GM12874 (cell line): ENCODE measurements around the gene AMZ1.

ENCODE experiments used
- TF ChIP-seq, protein P1 (sequence below): IDR thresholded peaks from 2 replicates; pipeline ENCODE4 v1.5.1; 2011; ENCODE audit warnings: low read depth, mild to moderate bottlenecking, control low read depth, low read length, moderate library complexity; ENCODE audit not compliant: insufficient read depth

Gene AMZ1

DNA sequence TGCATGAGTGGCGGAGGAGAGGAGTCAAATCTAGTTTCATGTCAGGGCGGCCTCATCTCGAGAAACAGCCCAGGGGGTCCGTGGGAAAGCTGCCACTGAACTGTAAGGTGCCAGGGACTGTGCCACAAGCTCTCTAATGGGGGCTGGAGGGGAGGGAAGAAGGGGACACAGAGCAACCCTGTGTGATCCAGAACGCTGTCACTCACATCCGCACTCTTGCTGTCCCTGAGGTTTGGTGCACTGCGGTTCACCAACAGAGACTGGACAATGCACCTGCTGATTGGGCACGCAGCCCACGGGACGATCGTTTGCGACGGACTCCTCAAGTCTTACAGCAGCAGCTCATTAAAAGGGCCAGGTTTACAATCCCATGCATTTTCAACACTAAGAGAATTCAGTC, 47.7 kb downstream of the AMZ1 start:
- TF ChIP-seq, protein P1, sequence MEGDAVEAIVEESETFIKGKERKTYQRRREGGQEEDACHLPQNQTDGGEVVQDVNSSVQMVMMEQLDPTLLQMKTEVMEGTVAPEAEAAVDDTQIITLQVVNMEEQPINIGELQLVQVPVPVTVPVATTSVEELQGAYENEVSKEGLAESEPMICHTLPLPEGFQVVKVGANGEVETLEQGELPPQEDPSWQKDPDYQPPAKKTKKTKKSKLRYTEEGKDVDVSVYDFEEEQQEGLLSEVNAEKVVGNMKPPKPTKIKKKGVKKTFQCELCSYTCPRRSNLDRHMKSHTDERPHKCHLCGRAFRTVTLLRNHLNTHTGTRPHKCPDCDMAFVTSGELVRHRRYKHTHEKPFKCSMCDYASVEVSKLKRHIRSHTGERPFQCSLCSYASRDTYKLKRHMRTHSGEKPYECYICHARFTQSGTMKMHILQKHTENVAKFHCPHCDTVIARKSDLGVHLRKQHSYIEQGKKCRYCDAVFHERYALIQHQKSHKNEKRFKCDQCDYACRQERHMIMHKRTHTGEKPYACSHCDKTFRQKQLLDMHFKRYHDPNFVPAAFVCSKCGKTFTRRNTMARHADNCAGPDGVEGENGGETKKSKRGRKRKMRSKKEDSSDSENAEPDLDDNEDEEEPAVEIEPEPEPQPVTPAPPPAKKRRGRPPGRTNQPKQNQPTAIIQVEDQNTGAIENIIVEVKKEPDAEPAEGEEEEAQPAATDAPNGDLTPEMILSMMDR = no peak

DNA sequence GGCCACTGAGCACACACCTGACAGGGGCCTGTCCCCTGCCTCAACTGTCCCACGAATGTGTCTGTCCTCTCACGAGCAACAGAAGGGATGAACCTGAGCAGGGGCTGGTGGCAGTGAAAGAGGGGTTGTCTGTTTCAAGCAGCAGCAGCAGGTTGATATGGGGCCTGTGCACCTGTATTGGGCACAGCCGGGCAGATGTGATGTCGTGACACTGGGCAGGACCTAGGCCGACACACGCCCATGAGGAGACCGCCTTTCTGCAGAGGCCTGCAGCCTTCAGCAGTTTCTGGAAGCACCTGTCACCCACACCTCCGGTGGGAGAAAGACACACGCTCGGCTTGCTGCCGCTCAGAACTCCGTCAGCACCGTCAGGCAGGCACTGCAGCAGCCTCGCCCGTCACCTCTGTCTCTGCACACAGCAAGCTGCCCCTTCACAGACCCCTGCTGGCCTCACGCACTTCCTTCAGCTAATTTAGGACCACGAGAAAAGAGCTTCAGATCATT, 48.5 kb downstream of the AMZ1 start:
- TF ChIP-seq, protein P1 = no peak

DNA sequence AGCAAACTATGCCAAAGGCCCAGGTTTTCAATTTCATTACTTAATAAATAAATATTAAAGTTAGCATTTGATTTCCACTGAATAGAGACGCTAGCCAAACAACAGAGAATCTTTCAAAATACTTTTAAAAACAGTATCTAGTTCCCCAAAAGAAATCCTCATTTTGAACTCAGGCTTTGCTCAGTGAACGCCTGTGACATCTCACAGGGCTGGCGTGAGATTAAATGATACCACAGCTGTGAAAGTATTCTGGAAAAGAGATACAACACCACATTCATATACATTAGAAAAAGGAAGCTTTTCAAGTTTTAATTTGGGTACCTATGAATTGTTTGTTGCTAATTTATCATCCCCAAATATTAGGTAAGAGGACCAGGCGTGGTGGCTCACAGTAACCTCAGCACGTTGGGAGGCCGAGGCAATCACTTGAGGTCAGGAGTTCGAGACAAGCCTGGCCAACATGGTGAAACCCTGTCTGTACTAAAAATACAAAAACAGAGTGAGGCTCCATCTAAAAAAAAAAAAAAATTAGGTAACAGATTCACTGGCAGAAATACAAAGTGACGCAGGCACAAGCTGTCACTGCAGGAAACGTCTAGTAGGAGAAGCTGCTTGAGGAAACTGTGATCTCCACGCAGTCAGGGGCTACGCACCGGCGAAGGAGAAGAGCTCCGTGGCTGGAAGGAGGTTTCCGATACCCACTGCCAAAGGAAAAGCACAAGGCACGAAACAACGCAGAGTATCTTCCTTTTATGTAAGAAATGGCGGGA, 50.0 kb downstream of the AMZ1 start:
- TF ChIP-seq, protein P1 = no peak

DNA sequence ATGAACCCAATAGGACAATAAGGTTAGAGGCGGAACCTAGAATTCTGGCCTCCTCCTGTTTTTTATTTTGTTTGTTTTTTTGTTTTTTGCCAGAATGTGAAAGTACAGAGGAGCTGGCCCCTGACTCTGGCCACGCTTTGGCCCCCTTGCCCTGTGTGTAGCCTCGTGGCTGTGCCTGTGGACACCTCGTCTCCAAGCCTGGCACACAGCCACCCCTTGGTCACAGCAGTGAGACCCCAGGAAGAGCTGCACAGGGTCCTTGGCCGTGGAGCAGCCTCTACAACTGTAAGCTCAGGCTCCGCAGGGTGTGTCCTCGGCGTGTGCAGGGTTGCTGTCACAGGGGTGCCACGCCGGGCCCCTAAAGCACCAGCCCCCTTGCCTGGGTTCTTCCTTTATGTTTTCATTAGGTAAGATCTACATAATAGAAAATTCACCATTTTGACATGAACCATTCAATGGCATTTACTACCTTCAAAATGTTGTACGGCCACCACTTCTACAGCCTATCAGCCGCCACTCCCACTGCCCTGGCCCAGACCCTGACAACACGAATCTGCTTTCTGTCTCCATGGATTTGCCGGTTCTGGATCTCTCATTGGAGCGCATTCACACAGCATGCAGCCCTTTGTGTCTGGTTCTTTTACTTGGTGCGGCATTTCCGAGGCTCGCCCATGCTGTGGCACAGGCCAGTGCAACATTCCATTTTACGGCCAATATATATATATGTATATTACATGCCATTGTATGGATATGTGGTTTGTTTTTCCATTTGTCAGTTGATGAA, 51.0 kb downstream of the AMZ1 start:
- TF ChIP-seq, protein P1 = no peak

DNA sequence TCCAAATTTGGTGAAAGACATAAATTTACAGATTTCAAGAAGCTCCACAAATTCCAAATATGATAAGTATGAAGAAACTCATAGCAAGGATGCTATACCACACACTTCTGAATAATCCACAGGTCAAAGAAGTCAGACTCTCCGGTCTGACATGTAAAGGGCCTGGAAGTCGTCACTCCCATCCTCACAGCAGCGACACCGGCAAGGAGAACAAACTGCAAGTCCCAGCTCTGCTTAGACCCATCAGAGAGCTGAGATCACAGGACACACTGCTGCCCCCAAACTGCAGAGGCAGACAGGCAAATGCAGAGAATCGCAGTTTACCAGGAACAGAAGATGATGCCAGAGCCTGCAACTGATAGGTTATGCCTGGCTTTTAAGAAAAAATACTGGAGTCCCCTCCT, 62.0 kb downstream of the AMZ1 start:
- TF ChIP-seq, protein P1 = no peak

DNA sequence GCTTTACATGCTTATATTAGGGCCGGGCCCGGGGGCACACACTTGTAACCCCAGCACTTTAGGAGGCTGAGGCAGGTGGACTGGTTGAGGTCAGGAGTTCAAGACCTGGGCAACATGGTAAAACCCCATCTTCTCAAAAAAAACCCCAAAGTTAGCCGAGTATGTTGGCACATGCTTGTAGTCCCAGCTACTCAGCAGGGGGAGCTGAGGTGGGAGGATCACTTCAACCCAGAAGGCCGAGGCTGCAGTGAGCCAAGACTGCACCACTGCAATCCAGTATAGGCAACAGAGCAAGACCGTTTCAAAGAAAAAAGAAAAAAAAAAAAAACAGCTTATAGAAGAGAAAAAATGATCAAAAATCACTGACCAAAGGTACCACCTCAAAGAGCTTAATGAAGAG, 63.1 kb downstream of the AMZ1 start:
- TF ChIP-seq, protein P1 = no peak

DNA sequence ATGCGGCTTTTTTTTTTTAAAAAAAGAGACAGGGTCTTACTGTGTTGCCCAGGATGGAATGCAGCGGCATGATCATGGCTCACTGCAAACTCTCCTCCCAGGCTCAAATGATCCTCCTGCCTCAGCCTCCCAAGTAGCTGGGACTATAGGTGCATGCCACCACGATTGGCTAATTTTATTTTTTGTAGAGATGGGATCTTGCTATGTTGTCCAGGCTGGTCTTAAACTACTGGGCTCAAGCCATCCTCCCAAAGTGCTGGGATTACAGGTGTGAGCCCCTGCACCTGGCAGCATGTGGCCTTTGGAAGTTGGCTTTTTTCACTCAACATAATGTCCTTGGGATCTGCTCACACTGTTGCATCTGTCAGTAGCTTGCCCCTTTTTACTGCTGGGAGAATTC, 65.1 kb downstream of the AMZ1 start:
- TF ChIP-seq, protein P1 = no peak
